Mucosa of descending colon (tissue), 3 donors: ENCODE results near the gene GMDS. TPM values are rescaled to one million over a fixed set of nuclear protein-coding genes. Genes with fewer than 3 reads are reported as not detected.

ENCODE experiments used
- ATAC-seq: fragments of 200-7000 bp; cut with Tn5 transposase; one replicate; pipeline ENCODE4 v1.9.1; 2020; ENCODE audit warnings: mild to moderate bottlenecking, moderate library complexity
- DNase-seq, 3 donors: peaks; one replicate each; pipeline ENCODE4 v3.0.0-alpha.2; 2020
- H3K36me3 ChIP-seq: fragments of 200-600 bp; one replicate; pipeline ENCODE4 v1.8.0; 2021; ENCODE audit warnings: low read depth, mild to moderate bottlenecking
- H3K4me1 ChIP-seq: fragments of 200-600 bp; one replicate; pipeline ENCODE4 v1.8.0; 2021; ENCODE audit warnings: low read depth, mild to moderate bottlenecking
- H3K4me3 ChIP-seq: fragments of 200-600 bp; one replicate; pipeline ENCODE4 v1.8.0; 2021; ENCODE audit warnings: mild to moderate bottlenecking
- H3K9me3 ChIP-seq: fragments of 200-600 bp; one replicate; pipeline ENCODE4 v1.8.0; 2021; ENCODE audit warnings: mild to moderate bottlenecking
- CTCF ChIP-seq: fragments of 200-600 bp; IDR thresholded peaks from one replicate; pipeline ENCODE4 v1.8.0; 2022; ENCODE audit warnings: antibody characterized with exemption, mild to moderate bottlenecking
- intact Hi-C, 2 donors: fragments of 100-400 bp; cut with DNase I in 1 of 2; cut with micrococcal nuclease in 1 of 2; formaldehyde crosslinking; loops; one replicate each; pipeline versions ENCODE4 v1.11.0 to v1.11.1; 2022; cut with DNase I, micrococcal nuclease
- total RNA-seq, 3 donors: library from RNA; stranded (reverse); fragmentation: NEBNext Ultra II Directional in 2 of 3; extraction: Animal tissue kit (Norgen Biotek cat#: 25700) in 2 of 3; gene quantifications; one replicate each; pipeline versions ENCODE4 v1.2.1 to v1.2.4, GENCODE V29; 2021 to 2023
- donor health status: DM: no; HTN: no; CAD: no; lungs with moderate emphysema.
- donor health status: DM: no; HTN: no; CAD: no.
- donor health status: DM: no; HTN: yes; CAD: no.

GMDS gene
- total RNA-seq, 3 donors from 2014 or later, result 68.0 to 228 (median 135) TPM

DNA sequence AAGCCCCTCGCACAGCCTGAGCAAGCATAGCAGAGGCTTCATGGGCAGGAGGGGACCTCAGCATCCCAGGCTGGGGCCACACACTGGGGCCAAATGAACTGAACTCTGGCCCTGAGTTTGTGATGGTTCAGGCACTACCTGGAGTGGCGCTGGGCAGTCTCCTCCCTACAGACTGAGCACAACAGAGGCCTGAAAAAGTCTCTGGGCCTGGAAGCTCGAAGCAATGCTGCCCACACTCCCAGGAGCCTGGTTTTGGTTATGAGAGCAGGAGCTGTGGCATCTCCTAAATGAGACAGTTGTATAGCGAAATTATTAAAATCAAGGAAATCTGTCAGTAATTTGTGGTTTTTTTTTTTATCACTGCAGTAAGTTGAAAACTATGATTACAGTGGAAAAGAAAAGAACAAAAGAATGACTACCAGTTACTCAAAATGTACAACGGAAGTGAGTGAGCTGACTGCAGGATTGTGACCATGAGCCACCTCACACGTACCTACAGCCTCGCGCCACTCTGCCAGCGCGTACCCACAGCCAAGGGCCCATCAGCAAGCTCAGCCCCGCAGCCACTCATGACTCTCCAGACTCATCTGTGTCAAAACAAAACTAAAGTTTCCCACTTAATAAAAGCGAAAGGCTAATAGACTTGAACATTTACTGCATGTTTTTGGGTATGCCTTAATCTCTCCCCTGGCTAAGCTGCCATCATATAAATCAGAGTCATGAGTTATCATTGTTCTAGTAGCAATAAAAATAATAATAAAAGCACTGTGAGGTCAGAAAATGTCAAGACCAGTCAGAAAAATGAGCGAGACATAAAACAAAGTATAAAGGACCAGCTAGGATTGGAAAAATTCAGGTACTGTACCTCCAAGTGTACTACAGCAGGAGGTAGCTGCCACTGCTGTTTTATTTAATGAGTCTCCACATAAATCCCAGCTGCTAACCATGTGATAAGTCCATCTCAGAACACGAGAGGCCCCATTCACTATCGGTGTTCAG lies 458.7 kb downstream of the GMDS start:
- intact Hi-C loops, result no loop called here
- Histone ChIP-seq H3K4me3 (no peak overlapping the region), H3K36me3 (no peaks in the 10 kb centered on the region), H3K4me1 (no peaks in the 10 kb centered on the region), H3K9me3 (no peaks in the 10 kb centered on the region)
- TF ChIP-seq CTCF, result no peak
- ATAC-seq (no peak), DNase-seq (no peak)

DNA sequence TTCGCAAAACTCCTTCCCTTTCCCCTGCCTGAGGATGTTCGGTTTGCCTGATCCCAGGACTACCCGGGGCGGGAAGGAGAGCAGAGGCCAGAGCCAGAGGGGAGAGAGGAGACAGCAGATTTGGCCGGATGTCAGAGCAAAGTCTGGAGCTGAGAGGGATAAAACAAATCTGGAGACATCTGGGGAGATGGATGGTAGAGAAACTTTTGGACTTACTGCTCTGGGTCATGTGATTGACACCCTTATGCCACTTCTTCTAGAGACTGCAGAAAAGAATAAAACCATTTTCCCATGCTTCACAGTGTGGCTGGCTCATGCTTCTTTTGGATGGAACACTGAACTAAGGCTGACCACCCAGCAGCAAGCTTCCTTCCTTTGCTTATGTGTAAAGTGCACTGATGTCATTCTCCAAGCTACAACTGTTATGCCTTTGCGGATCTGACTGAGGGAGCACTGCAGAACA lies 461.0 kb downstream of the GMDS start:
- intact Hi-C loops, result no loop called here

GRCh38 chr6:1781817-1782184 lies 463.6 kb downstream of the GMDS start:
- Histone ChIP-seq H3K9me3 (no peaks in the 10 kb centered on the region), H3K36me3 (no peaks in the 10 kb centered on the region), H3K4me1 (no peaks in the 10 kb centered on the region), H3K4me3 (no peak overlapping the region)
- no peak for ATAC-seq
- no peak for DNase-seq
- intact Hi-C loops, result no loop called here
- no peak for TF ChIP-seq CTCF

More for the DNA sequence above, 461.0 kb downstream of the GMDS start:
- ATAC-seq (no peak), DNase-seq (no peak)
- no peaks in the 10 kb centered on the region for H3K9me3 ChIP-seq
- no peak overlapping the region for H3K4me3 ChIP-seq
- no peaks in the 10 kb centered on the region for H3K36me3 ChIP-seq
- TF ChIP-seq CTCF, result no peak
- H3K4me1 ChIP-seq, result no peaks in the 10 kb centered on the region

- Histone ChIP-seq H3K4me3 (no peak overlapping the region), H3K9me3 (no peaks in the 10 kb centered on the region), H3K36me3 (no peaks in the 10 kb centered on the region), H3K4me1 (no peaks in the 10 kb centered on the region)
- intact Hi-C loops, result no loop called here
- TF ChIP-seq CTCF, result no peak
- DNase-seq (no peak), ATAC-seq (no peak)
Observed at GRCh38 chr6:1781152-1781816, 464.1 kb downstream of the GMDS start.

- Histone ChIP-seq H3K36me3 (no peaks in the 10 kb centered on the region), H3K4me1 (no peaks in the 10 kb centered on the region), H3K4me3 (no peak overlapping the region), H3K9me3 (no peaks in the 10 kb centered on the region)
- ATAC-seq, result no peak
- no peak for TF ChIP-seq CTCF
- no peak for DNase-seq
- intact Hi-C loops, result no loop called here
Observed at GRCh38 chr6:1780251-1780867, 465.0 kb downstream of the GMDS start.
